Ecto neural progenitor cell (in vitro differentiated cells): ENCODE data around the gene PWWP2A.

Experiments
- DNase-seq: peaks from one replicate; pipeline ENCODE4 v3.0.0-alpha.2; 2018; ENCODE audit warnings: low spot score

PWWP2A gene

DNA sequence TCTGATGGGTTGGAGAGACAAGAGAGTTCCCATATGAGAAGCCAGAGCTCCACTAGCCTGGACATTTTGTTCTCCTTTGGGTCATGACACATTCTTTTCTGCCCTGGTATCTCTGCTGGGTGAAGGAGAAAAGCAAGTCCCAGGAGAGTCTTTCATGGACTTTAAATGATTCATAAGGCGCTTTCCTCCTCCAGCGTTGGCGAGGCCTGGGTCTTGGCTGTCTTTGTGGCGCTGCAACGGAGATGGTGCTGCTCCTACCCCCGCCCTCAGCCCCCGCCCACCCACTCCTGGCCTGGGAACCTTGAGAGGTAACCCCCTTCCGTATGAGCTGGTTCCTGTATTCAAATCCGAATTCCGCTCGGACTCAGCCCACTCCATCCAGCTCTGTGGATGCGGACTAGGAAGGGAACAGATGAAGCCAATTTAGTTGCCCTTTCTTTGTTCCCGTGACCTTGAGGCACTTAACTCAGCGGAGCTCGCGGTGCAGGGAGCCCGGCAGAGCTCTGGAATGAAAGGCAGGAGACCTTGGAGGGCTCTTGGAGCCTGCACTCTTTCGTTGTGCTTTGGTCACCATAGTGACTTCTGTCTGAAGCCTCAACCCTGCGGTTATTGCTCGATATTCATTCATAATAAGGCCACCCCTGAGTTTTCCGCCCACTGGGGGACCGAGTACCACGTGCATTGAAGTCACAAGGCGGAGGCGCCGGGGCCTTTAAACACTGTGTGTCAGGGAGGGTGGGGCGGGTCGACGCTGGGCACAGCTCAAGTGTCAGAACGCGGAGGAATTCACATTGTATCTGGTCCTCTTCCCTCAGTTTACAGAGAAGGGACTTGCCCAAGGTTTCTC is 14.0 kb upstream of the PWWP2A start:
- peak; percentile 70 for DNase-seq

GRCh38 chr5:160129841-160130240 is 10.6 kb upstream of the PWWP2A start:
- no peak for DNase-seq

GRCh38 chr5:160128632-160129031 is 9.4 kb upstream of the PWWP2A start:
- no peak for DNase-seq

GRCh38 chr5:160119905-160120266 is 636 bp upstream of the PWWP2A start:
- no peak for DNase-seq

DNA sequence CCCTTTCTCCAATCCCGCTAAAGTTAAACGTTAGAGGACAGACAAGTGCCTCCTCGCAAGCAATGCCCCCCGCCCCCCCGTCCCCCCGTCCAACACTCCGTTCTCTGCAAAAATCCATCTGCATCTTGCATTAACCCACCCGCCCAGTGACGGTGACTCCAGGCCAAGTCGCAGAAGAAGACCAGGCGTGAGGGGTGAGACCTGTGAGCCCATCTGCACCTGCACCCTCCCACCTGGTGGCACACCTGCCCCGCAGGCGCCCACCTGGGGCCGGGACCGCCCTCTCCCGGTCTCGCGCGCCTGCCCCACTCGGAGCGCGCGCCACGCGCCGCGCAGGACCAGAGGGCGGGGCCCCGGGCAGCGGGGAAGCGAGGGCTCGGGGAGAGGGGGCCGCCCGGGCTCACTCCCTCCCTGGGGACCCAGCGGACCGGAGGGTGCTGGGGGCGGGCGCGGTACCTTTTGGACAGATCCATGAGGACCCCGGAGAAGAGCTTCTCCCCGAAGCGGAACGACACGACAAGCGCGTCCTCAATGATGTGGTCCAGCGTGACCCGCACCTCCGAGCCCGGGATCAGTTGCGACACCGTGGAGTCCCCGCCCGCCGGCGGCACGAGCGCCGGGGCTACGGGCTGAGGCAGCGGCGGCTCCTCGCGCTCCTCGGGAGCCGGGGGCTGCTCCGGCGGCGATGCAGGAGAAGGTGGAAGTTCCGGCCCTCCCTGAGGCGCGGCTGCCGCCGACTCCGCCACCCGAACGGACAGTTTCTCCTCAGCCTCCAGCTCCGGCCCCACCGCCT is 705 bp downstream of the PWWP2A start:
- no peak for DNase-seq

DNA sequence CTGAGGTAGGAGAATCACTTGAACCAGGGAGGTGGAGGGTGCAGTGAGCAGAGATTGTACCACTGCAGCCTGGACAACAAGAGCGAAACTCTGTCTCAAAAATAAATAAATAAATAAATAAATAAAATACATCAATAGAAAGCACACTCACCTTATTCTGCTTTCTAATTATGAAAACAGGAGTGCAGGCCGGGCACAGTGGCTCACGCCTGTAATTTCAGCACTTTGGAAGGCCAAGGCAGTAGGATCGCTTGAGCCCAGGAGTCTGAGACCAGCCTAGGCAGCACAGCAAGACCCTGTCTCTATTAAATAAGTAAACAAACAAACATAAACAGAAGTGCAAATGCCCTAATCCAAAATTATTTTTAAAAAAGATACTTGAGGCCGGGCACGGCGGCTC is 2.3 kb downstream of the PWWP2A start:
- no peak for DNase-seq

- no peak for DNase-seq
Measured at GRCh38 chr5:160108124-160108523, 11.1 kb downstream of the PWWP2A start.

GRCh38 chr5:160105686-160106360 is 13.4 kb downstream of the PWWP2A start:
- no peak for DNase-seq

- no peak for DNase-seq
Measured at GRCh38 chr5:160097991-160098390, 21.3 kb downstream of the PWWP2A start.

GRCh38 chr5:160096178-160096577 is 23.1 kb downstream of the PWWP2A start:
- no peak for DNase-seq

DNA sequence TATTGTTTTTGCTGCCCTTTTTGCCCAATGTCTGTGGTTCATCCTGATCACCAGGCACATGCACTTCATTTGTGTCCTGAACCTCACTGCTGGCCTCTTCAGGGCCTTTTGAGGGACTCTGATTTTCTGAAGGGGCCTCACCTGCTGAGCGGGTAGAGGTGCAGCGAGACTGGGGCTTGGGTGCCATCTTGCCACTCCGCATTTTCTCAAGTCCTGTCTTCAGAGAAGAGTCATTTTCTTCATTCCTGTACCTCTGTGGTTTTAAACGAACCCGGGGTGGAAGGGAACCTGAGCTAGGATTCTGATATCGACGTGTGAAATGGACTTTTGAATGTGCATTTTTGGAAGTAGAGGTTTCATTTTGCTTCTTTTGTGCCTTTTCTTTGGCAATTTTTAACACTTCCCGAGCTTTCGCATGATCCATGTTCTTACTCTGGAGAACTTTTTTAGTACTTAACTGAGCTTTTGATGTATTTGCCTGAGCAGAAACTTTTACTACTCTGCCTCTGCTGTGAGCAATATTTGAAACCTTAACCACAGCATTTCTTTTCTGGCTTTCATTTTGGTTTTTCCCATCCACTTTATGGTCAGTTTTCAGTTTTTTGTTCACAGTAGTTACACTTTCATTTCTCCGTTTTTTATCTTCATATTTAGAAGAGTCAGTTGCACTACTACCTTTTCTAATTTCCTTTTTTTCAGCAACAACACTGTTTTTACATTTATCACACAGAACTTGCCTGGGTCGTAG is 26.1 kb downstream of the PWWP2A start:
- DNase-seq: no peak

DNA sequence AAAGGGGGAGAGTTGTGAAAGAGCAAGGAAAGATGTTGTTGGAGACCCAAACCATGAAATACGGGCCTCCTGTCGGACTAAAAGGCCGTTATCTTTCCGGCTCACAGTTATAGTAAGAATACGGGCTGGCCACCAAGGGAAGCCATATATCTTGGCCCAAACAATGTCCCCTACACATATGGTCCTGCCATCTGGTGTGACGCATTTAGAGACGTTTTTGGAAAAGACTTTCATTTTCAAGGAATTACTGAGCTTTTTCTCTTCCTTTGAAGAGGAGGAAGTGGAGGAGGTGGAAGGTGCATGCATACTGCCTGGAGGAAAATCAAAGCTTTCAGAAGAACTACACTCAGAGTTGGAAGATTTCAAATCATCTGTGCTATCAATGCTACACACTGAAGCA is 26.7 kb downstream of the PWWP2A start:
- no peak for DNase-seq

GRCh38 chr5:160090059-160090458 is 29.2 kb downstream of the PWWP2A start:
- no peak for DNase-seq

DNA sequence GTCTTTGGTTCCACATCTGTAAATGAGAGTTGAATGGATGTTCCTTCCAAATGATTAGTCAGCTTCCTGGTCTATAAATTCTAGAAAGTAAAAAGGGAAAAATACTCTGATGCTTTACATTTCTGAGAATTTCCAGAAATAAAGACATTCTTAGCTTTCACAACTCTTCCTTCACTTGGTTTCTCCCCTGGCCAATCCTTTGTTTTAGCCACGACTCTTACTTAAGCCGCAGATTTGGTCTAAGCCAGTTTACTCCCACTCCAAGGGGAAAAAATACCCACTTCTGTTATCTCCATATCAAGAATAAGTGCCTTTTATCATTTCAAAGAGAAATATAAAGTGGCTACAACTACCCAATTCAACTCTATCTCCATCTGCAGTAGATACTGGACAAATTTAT is 29.7 kb downstream of the PWWP2A start:
- DNase-seq: no peak

GRCh38 chr5:160088805-160089204 is 30.4 kb downstream of the PWWP2A start:
- DNase-seq: no peak

DNA sequence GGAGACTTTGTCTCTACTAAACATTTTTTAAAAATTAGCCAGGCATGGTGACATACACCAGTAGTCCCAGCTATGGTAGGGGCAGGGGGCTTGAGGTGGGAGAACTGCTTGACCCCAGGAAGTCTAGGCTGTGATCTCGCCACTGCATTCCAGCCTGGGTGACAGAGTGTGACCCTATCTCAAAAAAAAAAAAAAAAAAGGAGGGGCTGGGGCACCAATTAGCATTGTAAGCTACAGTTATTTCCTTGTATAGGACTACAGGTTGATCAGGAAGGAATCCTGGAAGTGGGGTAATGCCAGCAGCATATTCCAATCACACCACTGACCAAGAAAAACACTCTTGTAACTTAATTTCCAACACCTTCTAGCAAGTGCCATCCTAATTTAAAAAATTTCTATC is 32.1 kb downstream of the PWWP2A start:
- DNase-seq: no peak

DNA sequence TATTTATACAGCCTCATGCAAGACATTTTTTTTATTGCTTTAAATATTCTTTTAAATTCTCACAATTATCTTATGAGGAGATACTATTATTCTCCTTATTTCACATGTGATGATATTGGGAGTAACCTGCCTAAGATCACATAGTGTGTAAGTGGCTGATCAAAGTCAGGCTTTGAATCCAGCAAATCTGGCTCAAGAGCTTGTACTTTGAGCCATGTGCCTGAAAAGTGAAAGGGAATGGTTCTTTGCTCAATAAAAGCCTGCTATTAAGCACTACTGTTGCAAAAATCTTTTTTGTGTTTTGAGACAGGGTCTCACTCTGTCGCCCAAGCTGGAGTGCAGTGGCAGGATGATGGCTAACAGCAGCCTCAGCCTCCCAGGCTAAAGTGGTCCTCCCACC is 35.1 kb downstream of the PWWP2A start:
- DNase-seq: no peak

GRCh38 chr5:160083501-160083900 is 35.7 kb downstream of the PWWP2A start:
- DNase-seq: no peak

- DNase-seq: no peak
Measured at GRCh38 chr5:160082614-160083500, 36.4 kb downstream of the PWWP2A start.

- no peak for DNase-seq
Measured at GRCh38 chr5:160081495-160081894, 37.8 kb downstream of the PWWP2A start.

DNA sequence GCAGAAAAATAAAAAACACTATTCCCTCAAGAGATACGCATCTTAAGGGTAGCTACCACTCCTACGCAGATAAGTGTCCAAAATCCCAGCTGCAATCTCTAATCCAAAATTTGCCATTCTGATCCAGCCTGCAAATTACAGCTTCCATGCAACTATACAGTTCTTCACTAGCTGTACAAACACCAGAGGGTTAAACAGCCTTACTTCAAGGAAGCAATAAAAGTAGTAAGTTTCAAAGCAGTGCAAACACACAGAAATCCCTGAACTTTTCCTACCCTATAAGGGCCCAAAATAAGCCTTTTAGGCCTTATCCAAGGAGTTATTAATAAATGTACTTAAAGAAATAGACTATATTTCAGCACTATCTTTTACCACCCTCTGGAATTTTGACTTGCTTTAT is 39.5 kb downstream of the PWWP2A start:
- no peak for DNase-seq
